DMS79 treated with DMSO at 0.1 percent for 48 hours (cell line): ENCODE measurements around the gene ZMYND8.
"Not testable (repeated sequence)": the region's sequence is repeated elsewhere in the genome, so short reads cannot be mapped to it uniquely, and the experiment has no call there.

ENCODE experiments used
- DNase-seq: peaks from one replicate; lab custom pipeline; 2025; lab: John Stamatoyannopoulos, UW

The ZMYND8 gene

DNA sequence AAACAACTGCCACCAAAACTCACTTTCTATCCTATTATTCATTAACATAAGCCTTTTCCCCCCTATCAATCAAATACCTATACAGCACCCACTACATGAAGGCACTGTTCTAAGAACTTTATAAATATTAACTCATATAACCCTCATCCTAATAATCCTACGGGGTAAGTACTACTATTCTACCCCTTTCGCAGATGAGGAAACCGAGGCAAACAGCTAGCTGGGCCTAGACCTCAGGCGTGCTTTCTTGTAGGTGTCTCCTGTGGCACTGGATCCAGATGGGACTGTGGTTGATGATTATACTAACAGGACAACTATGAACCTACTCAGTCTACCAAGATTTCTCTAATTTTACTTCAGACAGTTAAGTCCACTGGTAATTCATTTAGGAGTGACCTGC lies 131.6 kb downstream of the ZMYND8 start:
- no peak for DNase-seq

DNA sequence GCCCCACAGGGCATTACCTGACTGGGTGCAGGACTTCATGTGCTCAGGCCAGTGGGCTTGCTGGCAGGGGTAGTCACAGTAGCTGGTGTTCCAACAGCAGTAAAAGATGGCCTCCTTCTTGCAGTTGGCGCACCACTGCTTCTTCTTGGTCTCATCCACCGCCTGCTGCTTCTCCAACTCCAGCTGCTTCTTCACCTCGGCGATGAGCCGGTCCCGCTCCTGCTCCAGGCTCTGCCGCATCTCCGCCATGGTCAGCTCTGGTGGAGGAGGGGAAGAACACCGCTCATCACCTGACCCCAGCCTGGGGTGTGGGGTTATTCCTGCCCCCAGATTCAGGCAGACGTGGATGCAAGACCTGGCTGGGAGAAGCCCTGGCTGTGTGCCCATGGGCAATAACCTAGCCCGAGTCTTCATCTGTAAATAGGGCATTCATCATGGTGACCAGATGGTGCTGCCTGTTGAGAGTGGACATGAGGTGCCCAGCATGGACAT lies 132.2 kb downstream of the ZMYND8 start:
- no peak for DNase-seq

DNA sequence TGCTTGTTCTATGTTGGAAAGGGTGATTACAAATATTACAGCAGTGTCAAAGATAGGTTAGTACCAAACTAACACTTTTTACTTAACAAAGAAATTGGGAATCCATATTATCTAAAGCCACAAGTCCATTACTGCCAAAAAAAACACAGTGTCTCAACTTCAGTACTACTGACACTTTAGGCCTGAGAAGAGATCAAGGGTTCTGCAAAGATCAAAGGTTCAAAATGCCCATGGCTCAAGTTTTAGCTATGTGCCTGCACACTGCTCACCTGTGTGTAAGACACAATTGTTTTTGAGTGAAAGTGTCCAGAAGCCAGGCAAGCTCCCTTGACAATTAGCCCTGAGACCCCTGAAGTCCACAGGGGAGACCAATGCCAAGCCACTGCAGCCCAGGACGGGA lies 132.6 kb downstream of the ZMYND8 start:
- no peak for DNase-seq

DNA sequence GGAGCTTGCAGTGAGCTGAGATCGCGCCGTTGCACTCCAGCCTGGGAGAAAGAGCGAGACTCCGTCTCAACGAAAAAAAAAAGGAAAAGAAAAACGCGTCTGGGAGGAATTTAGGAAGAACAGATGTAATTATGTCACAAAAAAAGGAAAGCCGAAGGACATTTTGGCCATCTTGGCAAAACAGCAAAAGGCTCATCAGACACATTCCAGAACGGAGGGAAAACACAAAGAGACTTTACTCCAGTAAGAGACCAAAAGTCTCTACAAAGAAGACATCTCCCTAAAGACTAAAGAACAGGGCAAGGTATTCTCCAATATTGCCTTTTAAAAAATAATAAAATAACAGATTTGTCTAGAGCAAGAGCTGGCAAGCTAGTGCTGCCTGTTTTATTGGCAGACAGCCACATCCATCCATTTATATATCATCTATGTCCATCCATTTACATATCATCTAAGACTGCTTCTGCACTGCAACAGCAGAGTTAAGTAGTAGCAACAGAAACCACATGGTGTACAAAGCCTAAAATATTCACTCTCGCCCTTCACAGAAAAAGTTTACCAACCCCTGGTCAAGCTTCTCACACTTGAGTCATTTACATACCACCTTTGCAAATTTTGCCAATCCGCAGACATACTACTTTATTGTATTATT lies 133.9 kb downstream of the ZMYND8 start:
- no peak for DNase-seq

DNA sequence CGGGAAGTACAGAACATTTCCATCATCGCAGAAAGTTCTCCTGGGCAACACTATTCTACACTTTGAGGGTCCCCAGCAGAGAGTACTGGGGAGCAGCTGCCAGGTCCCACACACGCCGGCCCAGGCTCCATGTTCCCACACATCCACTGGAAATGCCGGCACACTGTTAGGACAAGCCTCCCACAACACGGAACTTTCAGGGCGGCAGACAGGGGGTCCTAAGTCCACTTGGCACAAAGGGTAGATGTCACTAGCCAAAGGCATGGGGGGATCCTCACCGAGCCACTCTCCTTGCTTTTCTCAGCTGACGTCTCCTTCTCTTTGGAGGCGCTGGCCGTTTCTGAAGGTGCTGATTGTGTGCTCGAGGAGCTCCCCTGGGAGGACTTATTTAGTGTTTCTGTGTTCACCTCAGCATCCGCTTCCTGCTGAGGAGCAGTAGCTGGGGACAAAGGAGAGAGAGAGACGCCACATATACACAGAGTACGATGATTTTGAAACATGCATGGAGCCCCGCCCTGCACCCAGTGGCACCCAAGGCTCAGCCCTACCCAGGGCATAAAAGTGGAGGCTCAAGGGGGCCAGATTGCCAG lies 135.4 kb downstream of the ZMYND8 start:
- DNase-seq: no peak

DNA sequence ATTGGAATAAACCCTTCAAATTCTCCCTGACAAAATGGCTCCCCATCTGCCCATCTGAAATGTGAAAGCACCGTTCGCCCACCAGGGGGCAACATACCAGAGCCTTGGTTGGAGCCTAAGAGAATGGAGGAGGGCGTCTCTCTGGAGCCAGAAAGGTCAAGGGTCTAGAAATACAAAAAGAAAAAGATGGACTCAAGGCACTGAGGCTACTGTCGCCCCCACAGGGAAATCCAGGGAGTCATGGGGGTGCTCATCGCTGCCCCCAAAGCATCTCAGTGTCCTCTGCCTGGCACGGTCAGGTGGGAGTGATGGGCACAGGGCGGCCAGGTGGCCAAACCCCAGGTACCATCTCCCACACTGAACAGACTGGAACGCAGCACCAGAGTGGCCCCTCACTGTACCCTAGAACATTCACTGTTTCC lies 136.3 kb downstream of the ZMYND8 start:
- no peak for DNase-seq

DNA sequence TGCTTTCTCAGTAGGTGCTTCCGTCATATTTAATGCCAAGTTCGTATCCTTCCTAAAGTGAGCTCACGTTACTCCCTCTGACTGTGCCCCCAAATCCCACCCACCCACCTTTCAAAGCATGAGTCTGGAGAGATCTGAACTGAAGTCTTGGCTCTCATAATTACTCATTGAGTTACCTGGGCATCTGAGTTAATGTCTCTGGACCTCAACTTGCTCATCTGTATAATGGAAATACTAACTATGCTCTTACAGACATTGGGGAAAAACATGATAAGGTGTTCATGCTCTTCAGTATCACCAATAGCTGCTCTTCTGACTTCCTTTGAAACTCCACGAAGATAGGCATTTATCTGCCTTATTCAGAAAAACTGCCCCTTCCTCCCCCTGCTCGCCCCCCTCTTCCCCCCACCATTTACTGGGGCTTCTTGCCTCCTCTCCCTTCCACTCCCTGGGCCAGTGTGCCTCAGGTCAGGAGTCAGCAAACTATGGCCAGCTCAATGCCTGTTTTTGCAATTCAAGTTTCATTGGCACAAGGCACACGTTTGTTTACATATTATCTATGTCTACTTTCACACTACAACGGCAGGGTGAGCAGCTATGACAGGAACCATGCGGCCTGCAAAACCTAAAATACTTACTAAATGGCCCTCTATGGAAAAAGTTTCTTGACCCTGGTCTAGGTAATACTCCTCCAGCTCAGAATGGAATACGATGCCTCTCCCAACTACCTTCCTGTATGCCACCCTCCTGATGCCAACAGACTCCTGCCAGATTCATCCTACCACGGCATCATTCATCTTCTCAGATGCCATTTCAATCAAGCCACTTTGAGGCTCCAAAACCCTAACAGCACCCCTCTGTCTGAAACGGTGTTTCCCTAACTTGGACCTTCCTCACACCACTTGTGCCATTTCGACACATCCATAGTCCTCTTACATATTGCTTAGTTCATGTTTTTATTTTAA lies 138.7 kb downstream of the ZMYND8 start:
- no peak for DNase-seq

DNA sequence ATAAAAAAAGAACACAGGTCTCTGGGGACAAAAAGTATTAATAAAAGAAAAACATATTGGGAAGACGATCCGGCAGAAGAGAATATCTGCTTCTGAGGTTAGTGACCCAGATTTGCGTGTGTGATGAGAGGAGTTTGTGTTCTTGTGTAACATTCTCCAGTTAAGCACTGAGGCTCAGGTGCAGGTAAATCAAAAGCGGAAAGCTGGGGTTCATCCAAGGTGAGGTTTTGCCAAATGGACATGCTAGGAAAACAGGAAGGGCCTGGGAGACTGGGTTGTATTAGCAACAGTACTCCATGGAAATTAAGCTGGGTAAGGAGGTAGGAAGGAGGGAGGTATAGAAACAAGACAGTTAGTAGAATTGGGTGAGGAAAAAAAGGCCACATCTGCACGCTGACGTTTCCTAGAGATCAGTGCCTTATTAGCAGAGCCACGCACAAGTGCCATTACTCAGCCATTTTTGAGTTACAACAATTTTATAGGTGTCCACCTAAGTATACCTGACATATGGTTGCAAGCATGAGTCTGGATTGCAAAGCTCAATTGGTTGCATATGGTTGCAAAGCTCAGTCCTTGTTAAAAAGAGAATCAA lies 139.6 kb downstream of the ZMYND8 start:
- DNase-seq: no peak

DNA sequence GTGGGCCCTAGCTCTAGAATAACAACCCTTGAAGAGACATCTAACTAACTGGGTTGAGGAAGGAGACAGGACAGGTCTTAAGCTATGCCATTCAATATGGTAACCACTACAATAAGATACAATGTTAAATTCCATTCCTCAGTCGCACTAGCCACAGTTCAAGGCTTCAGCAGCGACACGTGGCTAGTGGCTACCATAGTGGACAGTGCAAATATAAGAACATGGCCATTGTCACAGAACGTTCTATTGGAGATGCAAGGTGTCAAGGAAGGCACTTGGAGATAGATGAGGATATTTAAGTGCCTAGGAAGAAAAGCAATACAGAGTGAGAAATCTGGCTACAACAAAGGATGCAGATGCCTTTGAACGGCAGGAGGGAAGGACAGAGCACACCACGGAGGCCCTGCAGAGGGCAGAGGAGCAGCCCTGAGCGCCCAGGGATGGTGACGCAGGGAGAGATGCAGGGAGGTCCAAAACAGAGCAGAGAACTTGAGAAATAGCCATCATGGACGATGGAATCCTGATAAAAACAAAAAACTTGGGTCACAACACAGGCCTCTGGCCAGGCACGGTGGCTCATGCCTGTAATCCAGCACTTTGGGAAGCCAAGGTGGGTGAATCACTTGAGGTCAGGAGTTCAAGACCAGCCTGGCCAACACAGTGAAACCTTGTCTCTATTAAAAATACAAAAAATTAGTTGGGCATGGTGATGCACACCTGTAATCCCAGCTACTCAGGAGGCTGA lies 140.7 kb downstream of the ZMYND8 start:
- DNase-seq: no peak

DNA sequence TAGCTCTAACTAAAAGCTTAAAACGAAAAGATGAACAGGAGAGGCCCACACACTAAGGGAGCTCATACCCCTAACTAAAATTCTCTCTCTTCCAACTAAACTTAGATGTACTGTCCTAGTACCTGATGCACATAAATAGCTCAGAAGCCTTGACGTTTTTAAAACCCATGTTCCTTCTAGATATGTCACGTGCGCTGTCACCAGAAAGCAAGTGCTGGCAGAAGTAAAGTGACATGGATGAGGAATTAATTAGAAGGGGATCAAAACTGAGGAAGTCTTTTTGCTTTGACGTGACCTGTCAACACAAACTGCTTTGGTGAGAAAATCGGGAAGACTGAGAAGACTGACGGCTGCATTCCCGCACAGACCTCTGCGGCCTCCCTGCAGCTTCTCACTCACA lies 142.5 kb downstream of the ZMYND8 start:
- no peak for DNase-seq

DNA sequence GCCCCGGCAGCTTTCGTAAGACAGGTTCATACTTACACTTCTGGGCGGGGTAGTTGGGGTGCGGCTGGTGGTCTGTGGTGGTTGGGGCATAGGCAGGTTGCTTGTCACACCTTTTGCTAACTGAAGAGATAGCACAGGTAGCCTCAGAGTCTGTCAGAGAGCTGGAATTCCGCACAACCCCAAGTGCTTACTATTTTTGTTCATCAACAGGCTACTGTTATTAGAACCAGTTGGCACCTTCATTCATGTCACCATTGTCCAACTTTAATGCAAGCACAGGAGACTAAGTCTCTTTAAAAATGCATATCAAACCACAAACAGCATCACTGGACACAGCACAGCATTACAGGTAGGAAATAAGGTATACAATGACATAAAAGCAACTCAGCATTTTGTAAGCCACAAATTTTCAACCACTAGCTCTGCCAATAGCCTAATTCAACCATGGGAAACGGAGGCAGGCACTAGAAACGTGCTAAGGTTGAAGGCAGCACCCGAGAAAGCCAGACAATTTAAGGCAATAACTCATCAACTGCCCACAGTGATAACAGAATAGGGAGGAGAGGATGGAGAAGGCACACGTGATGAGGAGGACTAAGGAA lies 143.8 kb downstream of the ZMYND8 start:
- DNase-seq: no peak

DNA sequence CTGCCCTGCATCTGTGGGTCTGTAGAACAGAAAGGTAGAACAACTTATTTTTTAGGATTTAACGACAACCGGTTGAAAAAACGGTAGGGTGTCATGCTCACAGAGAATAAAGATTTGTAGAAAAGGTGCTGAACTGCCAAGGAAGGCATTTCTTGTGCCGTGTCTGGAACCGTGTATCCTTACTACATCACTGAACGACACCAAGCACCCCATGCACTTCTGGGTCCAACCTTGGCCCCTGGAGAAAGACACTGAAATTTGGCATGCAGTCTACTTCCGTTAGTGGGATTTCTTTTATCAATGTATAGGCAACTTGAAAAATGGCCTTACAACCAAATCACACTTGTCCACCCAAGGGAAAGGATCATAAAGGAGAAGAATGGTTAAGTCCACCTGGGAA lies 145.5 kb downstream of the ZMYND8 start:
- DNase-seq: no peak

DNA sequence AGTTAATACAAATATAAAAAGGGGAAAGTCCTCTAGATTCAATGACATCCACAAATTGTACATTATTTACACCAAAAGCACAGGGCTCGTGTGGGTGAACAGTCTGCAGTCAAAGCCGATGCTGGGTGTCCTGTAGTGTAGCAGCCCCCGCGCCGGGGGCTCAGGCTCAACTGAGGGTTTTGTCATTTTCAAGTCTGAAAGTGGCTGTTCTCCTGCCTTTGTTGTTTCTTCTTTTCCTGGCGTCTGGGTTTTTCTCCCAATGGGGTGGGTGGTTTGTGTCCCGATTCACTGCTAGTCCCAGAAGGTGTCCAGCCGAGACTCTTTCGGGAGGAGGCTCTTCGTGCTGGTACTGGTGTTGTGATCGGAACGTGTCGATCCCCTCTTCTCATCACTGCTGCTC lies 146.0 kb downstream of the ZMYND8 start:
- no peak for DNase-seq

DNA sequence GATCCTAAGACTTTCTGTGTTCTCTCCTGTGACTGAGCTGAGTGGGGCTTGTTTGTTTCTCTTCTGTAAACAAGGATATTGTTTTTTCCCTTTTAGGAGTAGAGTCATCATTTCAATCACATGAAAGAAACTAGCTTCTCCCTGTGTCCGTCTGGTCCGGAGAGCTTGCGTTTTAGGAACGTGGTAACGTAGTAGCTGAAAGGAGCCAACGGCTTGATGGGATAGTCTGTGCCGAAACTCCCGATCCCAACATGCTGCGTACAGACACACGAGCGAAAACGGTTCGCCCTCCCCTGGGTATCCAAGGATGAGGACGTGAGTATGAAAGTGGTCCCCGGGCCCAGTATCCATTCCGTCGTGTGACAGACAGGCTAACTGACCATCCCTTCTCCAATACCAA lies 146.5 kb downstream of the ZMYND8 start:
- no peak for DNase-seq

DNA sequence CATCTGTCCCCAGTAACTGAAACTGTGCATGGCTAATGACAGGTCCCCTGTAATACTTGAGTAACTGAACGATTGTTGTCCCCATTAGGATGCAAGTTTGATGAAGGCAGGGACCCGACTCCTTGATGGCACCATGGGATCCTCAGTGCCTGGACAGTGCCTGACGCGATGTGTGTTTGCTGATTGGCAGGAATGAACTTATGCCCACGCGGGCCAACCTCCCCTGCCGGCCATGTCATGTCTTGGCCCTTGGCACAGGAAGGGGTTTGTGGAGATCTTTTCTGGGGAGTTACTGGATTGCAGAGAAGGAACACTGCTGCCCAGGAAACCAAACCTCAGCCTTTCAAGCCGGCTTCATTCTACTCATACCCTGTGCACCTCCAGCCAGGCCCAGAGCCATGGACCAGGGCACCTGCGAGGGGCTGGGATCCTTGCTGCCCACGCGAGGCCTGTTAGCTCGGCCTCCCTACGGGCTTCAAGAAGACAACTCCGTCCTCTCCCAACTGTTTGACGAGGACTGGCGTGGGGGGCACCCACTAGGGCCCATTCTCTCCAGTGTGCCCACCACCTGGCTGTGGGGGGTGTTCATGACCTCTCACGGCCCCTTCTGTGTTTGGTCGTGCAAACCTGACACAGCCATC lies 147.8 kb downstream of the ZMYND8 start:
- DNase-seq: no peak

DNA sequence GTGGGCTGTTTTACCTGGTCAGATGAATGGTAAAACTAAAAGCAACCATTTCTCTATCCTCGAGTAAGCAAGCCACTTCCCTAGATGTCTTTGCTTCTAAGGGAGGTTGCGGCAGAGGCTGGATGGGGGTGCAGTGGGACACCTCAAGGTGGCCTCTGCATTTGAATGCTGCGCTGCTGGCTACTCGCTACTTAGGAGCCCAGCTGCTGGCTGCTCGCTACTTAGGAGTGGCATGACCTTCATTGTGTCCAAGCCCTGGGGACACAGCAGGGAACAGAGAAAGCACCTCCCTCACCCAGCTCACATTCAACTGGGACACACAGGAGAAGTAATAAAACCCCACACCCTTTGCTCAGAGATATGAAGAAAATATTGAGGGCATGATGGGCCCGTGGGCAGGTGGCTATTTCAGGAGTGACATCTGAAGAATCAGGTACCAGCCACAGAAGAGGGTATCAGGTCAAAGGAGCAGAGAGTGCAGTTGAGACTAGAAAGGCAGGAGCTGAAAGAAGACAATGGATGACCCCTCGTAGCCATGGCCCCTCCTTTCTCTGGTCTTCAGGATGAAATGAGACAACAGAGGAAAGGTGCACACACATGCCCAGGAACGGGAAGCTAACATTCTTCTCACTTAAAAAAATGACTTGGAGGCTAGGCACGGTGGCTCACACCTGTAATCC lies 149.4 kb downstream of the ZMYND8 start:
- no peak for DNase-seq

DNA sequence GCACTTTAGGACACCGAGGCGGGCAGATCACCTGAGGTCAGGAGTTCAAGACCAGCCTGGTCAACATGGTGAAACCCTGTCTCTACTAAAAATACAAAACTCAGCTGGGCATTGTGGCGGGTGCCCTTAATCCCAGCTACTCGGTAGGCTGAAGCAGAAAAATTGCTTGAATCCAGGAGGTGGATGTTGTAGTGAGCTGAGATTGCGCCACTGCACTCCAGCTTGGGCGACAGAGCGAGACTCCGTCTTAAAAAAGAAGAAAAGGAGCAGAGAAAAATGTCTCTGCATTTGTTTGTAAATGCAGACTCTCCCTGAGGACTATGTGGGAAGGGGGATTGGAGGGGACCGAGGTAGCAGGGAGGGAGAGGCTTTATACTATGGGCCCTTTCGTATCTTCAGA lies 149.9 kb downstream of the ZMYND8 start:
- not testable (repeated sequence) for DNase-seq

DNA sequence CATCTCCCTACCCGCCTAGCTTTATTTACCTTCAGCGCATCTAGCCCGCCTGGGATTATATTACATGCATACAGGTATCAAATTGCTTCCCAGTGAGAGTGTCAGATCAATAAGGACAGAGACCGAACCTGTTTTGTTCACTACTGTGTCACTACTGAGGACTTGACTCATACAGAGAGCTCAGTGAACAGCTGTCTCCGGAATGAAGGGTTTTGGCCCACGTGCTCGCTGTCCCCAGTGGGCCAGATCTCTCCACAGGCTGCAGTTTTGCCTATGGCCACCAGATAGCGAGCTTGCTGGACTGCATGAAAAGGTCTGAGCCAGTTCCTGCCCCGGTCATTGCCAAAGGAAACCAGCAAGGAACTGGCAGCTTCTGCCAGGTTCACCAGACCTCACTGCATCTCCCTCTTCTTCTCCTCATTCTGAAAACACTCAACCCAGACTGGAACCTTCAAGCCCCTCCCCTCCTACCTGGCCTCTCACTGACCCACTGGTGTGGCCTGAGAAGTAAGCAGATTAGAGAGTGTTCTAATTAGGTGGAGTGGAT lies 150.8 kb downstream of the ZMYND8 start:
- DNase-seq: no peak

DNA sequence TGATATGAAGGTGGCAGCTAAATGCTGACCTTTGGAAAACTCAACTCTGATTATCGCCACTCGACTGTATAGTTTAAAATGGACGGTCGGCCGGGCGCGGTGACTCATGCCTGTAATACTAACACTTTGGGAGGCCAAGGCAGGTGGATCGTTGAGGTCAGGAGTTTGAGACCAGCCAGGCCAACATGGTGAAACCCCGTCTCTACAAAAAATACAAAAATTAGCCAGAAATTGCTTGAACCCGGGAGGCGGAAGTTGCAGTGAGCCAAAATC lies 151.7 kb downstream of the ZMYND8 start:
- DNase-seq: not testable (repeated sequence)
